Cerebellar cortex (tissue), 1 donor: ENCODE results near the gene LAMA5.

Source experiments
- DNase-seq: peaks from one replicate; pipeline ENCODE4 v3.0.0-alpha.2; 2015; ENCODE audit warnings: low spot score

Gene LAMA5

GRCh38 chr20:62317167-62317655, 49.9 kb downstream of the LAMA5 start:
- DNase-seq, result no peak

- peak; percentile 84 for DNase-seq
Measured at GRCh38 chr20:62316331-62317166, 50.6 kb downstream of the LAMA5 start.

- DNase-seq, result no peak
Measured at GRCh38 chr20:62315773-62316172, 51.3 kb downstream of the LAMA5 start.

- DNase-seq, result no peak
Measured at GRCh38 chr20:62314711-62315302, 52.3 kb downstream of the LAMA5 start.

GRCh38 chr20:62314339-62314638, 52.8 kb downstream of the LAMA5 start:
- no peak for DNase-seq

- DNase-seq, result no peak
Measured at GRCh38 chr20:62313460-62314338, 53.4 kb downstream of the LAMA5 start.

- DNase-seq, result no peak
Measured at GRCh38 chr20:62313021-62313420, 54.1 kb downstream of the LAMA5 start.

GRCh38 chr20:62312662-62312977, 54.5 kb downstream of the LAMA5 start:
- DNase-seq, result no peak

GRCh38 chr20:62311832-62312661, 55.1 kb downstream of the LAMA5 start:
- no peak for DNase-seq

- DNase-seq, result no peak
Measured at GRCh38 chr20:62311150-62311549, 56.0 kb downstream of the LAMA5 start.

GRCh38 chr20:62310757-62311121, 56.4 kb downstream of the LAMA5 start:
- peak; percentile 89 for DNase-seq

GRCh38 chr20:62309947-62310756, 57.0 kb downstream of the LAMA5 start:
- no peak for DNase-seq

GRCh38 chr20:62309198-62309944, 57.7 kb downstream of the LAMA5 start:
- no peak for DNase-seq

- DNase-seq, result peak; percentile 89
Measured at GRCh38 chr20:62308102-62308822, 58.9 kb downstream of the LAMA5 start.

GRCh38 chr20:62307226-62308101, 59.6 kb downstream of the LAMA5 start:
- no peak for DNase-seq

- DNase-seq, result no peak
Measured at GRCh38 chr20:62306414-62307187, 60.5 kb downstream of the LAMA5 start.

- no peak for DNase-seq
Measured at GRCh38 chr20:62305765-62306413, 61.2 kb downstream of the LAMA5 start.
